Astrocyte (in vitro differentiated cells and primary cell): Measurements from ENCODE around the gene CLEC4A.

ENCODE experiments used
- EZH2 ChIP-seq: IDR thresholded peaks from 2 replicates; pipeline ENCODE4 v1.6.1; 2012; ENCODE audit warnings: mild to moderate bottlenecking, low read length, inconsistent platforms; ENCODE audit not compliant: insufficient read depth
- TF ChIP-seq, protein P1 (sequence below): IDR thresholded peaks from 2 replicates; pipeline ENCODE4 v1.5.1; 2011; ENCODE audit warnings: low read depth, mild to moderate bottlenecking, inconsistent platforms, low read length, moderate library complexity; ENCODE audit not compliant: insufficient read depth

DNA sequence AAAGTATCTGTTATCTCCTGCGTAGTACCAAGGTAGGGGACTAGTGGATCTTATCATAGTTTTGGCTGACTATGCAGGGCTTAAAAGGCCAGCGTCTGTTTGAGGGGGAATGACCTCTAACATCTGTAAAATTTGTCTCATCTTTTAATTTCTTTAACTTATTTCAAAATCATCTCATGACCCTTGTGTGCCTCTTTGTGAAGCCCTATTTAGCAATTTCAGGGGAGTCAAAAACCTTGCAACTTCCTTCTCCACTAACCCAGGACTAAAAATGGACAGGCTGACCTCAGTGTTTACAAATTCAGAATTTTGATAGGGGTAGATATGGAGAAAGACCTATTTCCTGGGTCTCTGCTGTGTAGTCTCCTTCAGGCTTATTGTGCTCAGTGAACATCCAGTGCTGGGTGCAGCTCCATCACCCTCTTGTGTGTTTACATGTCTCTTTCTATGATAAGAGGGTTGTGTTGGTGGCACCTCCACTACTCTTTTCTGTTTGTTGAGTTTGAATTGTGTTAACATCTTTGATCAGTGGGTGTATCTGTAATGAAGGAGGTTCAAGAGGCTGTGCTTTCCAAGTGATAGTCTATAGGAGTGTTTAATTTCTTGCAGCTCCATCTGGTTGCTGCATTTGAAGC is 27.0 kb upstream of the CLEC4A start:
- TF ChIP-seq, protein P1, sequence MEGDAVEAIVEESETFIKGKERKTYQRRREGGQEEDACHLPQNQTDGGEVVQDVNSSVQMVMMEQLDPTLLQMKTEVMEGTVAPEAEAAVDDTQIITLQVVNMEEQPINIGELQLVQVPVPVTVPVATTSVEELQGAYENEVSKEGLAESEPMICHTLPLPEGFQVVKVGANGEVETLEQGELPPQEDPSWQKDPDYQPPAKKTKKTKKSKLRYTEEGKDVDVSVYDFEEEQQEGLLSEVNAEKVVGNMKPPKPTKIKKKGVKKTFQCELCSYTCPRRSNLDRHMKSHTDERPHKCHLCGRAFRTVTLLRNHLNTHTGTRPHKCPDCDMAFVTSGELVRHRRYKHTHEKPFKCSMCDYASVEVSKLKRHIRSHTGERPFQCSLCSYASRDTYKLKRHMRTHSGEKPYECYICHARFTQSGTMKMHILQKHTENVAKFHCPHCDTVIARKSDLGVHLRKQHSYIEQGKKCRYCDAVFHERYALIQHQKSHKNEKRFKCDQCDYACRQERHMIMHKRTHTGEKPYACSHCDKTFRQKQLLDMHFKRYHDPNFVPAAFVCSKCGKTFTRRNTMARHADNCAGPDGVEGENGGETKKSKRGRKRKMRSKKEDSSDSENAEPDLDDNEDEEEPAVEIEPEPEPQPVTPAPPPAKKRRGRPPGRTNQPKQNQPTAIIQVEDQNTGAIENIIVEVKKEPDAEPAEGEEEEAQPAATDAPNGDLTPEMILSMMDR = no peak
- TF ChIP-seq EZH2 = no peak
